Trophoblast cell (in vitro differentiated cells and primary cell): ENCODE results near the gene PSTK.

Experiments used
- DNase-seq, 2 donors: peaks; one replicate each; pipeline ENCODE4 v3.0.0-alpha.2; 2016
- H2AFZ ChIP-seq: 2 replicates; pipeline ENCODE4 v1.6.1; 2013; ENCODE audit warnings: low read length, moderate library complexity, mild to moderate bottlenecking; ENCODE audit not compliant: insufficient read depth, poor library complexity
- H2AK5ac ChIP-seq: 2 replicates; pipeline ENCODE4 v1.6.1; 2013; ENCODE audit warnings: mild to moderate bottlenecking, low read length
- H2BK120ac ChIP-seq: 2 replicates; pipeline ENCODE4 v1.6.1; 2013; ENCODE audit warnings: low read length, mild to moderate bottlenecking, moderate library complexity; ENCODE audit not compliant: insufficient read depth, poor library complexity
- H2BK12ac ChIP-seq: 2 replicates; pipeline ENCODE4 v1.6.1; 2013; ENCODE audit warnings: mild to moderate bottlenecking, low read length, moderate library complexity
- H2BK5ac ChIP-seq: 2 replicates; pipeline ENCODE4 v1.6.1; 2013; ENCODE audit warnings: low read length, low read depth, moderate library complexity, mild to moderate bottlenecking; ENCODE audit not compliant: poor library complexity
- H3K14ac ChIP-seq: 2 replicates; pipeline ENCODE4 v1.6.1; 2013; ENCODE audit warnings: mild to moderate bottlenecking, low read length
- H3K18ac ChIP-seq: 2 replicates; pipeline ENCODE4 v1.6.1; 2013; ENCODE audit warnings: mild to moderate bottlenecking, low read length
- H3K23ac ChIP-seq: 2 replicates; pipeline ENCODE4 v1.6.1; 2013; ENCODE audit warnings: low read length
- H3K27ac ChIP-seq: 2 replicates; pipeline ENCODE4 v1.5.1; 2013; ENCODE audit warnings: low read depth, mild to moderate bottlenecking, inconsistent platforms, low read length, moderate library complexity
- H3K27me3 ChIP-seq: 2 replicates; pipeline ENCODE4 v1.6.1; 2013; ENCODE audit warnings: inconsistent platforms, mild to moderate bottlenecking, low read length, moderate library complexity; ENCODE audit not compliant: insufficient read depth
- H3K36me3 ChIP-seq, 2 experiments: 1 replicate in 1 of 2; 2 replicates in 1 of 2; pipeline ENCODE4 v1.6.1; 2013; ENCODE audit warnings: low read length in 2 of 2, mild to moderate bottlenecking in 2 of 2, moderate library complexity in 1 of 2; ENCODE audit not compliant: insufficient read depth in 2 of 2, control insufficient read depth in 1 of 2
- H3K4ac ChIP-seq: 2 replicates; pipeline ENCODE4 v1.6.1; 2013; ENCODE audit warnings: low read depth, mild to moderate bottlenecking, low read length, moderate library complexity
- H3K4me1 ChIP-seq, 2 experiments: 1 replicate in 1 of 2; 2 replicates in 1 of 2; pipeline ENCODE4 v1.6.1; 2013; ENCODE audit warnings: low read length in 2 of 2, mild to moderate bottlenecking in 2 of 2, moderate library complexity in 1 of 2; ENCODE audit not compliant: insufficient read depth in 2 of 2, control insufficient read depth in 1 of 2
- H3K4me2 ChIP-seq: 2 replicates; pipeline ENCODE4 v1.6.1; 2013; ENCODE audit warnings: inconsistent platforms, mild to moderate bottlenecking, low read length, moderate library complexity
- H3K4me3 ChIP-seq: 2 replicates; pipeline ENCODE4 v1.5.1; 2013; ENCODE audit warnings: mild to moderate bottlenecking, low read depth, low read length, inconsistent platforms
- H3K79me1 ChIP-seq: one replicate; pipeline ENCODE4 v1.6.1; 2013; ENCODE audit warnings: low read length
- H3K79me2 ChIP-seq: 2 replicates; pipeline ENCODE4 v1.6.1; 2013; ENCODE audit warnings: low read length, mild to moderate bottlenecking; ENCODE audit not compliant: control insufficient read depth, insufficient read depth, poor library complexity
- H3K9ac ChIP-seq: 2 replicates; pipeline ENCODE4 v1.6.1; 2013; ENCODE audit warnings: mild to moderate bottlenecking, low read length
- H3K9me3 ChIP-seq: 2 replicates; pipeline ENCODE4 v1.6.1; 2013; ENCODE audit warnings: low read depth, mild to moderate bottlenecking, control low read depth, inconsistent platforms, low read length; ENCODE audit not compliant: insufficient read depth
- H4K12ac ChIP-seq: 2 replicates; pipeline ENCODE4 v1.6.1; 2013; ENCODE audit warnings: low read depth, mild to moderate bottlenecking, low read length, moderate library complexity
- H4K8ac ChIP-seq: 2 replicates; pipeline ENCODE4 v1.6.1; 2013; ENCODE audit warnings: low read depth, mild to moderate bottlenecking, low read length, moderate library complexity
- H4K91ac ChIP-seq: one replicate; pipeline ENCODE4 v1.6.1; 2013; ENCODE audit warnings: low read depth, mild to moderate bottlenecking, low read length, moderate library complexity
- WGBS: extraction: QIAGEN DNeasy Blood & Tissue Kit; methylation state at CpG from one replicate; pipeline ENCODE4 v1.1.7; 2013; ENCODE audit warnings: missing lambda C conversion rate; ENCODE audit not compliant: insufficient read length, insufficient coverage; ENCODE audit errors: extremely low coverage; 5-methylcytosine and 5-hydroxymethylcytosine counted together

Gene PSTK

DNA sequence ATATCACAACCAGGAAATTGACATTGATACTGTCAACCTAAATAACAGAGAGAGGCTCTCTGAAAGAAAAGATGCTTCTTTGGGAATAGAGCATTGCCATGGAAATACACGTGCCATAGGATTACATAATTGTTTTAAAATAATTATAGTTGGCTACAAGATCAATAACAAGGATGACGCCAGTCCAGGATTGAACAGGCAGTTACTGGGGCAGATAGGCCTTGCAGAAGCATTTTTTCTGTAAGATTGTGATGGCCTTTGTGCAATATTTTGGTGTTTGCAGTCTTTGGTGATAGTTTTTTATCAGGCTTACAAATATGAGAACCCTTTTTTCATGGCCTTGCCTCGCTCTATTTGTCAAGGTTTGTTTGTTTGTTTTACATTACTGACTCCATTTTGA is 39.1 kb downstream of the PSTK start:
- H4K91ac ChIP-seq = no peak overlapping the region
- no peaks in the 10 kb centered on the region for H3K79me1 ChIP-seq
- no peaks in the 10 kb centered on the region for H3K36me3 ChIP-seq
- no peak overlapping the region for H2BK12ac ChIP-seq
- no peak overlapping the region for H3K9ac ChIP-seq
- no peak overlapping the region for H2AFZ ChIP-seq
- no peak for DNase-seq
- H4K8ac ChIP-seq = no peak overlapping the region
- H4K12ac ChIP-seq = no peak overlapping the region
- no peak overlapping the region for H3K18ac ChIP-seq
- no peaks in the 10 kb centered on the region for H3K4me1 ChIP-seq
- H3K4me3 ChIP-seq = no peak overlapping the region
- H2BK120ac ChIP-seq = no peak overlapping the region
- H3K23ac ChIP-seq = no peak overlapping the region
- H3K14ac ChIP-seq = no peak overlapping the region
- no peak overlapping the region for H2BK5ac ChIP-seq
- no peaks in the 10 kb centered on the region for H3K79me2 ChIP-seq
- H3K4me2 ChIP-seq = no peak overlapping the region
- no CpG with 5 or more reads among the region's 3 CpGs for WGBS
- H3K9me3 ChIP-seq = no peaks in the 10 kb centered on the region
- no peak overlapping the region for H2AK5ac ChIP-seq
- no peak overlapping the region for H3K27ac ChIP-seq
- no peaks in the 10 kb centered on the region for H3K27me3 ChIP-seq
- H3K4ac ChIP-seq = no peak overlapping the region

DNA sequence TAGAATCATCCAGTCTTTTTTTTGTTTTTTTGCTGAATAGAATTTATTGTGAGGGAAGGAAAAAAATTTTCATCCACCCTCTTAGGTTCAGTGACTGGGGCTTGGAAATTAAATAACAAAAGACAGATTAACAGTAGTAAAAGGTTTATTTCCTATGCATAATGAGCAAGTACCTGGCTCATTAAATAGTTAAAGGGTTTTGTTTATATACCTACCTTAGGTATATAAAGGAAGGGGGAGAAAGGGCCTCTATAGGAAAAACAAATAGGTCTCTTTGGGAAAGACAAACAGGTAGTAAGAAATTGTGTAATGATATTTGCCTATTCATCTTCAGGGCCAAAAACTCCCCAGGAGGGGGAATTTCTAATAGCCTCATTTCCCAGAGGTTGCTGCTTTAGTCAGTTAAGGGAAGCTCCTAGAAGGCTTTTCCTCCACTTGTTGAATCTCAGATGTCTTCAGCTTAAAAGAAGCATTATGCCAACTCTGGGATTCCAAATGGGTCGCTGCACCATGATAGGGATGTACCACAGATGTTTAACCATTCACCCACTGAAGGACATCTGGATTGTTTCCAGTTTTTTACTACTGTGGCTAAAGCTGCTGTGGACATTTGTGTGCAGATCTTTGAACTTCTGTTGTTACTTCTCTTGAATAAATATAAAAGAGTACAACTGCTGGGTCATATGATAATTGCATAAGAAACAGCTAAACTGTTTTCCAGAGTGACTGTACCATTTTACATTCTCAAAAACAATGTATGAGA is 39.9 kb downstream of the PSTK start:
- H2BK5ac ChIP-seq = no peak overlapping the region
- H3K79me1 ChIP-seq = no peaks in the 10 kb centered on the region

DNA sequence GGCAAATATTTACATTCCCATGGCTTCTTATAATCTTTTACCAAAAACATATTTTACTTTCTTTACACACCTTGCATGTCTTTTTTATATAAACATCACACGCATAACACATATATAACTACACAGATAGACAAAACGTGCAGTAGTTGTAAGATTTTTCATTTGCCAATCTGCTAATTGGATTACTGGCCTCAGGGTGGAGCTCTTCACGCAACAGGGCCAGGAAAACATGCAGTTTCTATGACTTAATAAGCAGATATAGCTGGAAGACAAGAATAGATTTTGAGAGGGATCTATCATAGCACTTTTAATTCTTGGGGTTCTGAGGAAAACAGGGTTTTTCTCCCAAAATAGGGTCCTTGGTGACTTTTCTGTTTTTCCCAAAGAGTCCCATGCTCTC is 41.3 kb downstream of the PSTK start:
- WGBS = 100% methylated on average over 1 of the region's 3 CpGs
- Histone ChIP-seq H3K27me3 (no peaks in the 10 kb centered on the region), H3K4me1 (no peaks in the 10 kb centered on the region), H2BK5ac (no peak overlapping the region), H3K27ac (no peak overlapping the region), H2BK120ac (no peak overlapping the region), H2AFZ (no peak overlapping the region), H4K12ac (no peak overlapping the region), H3K23ac (no peak overlapping the region), H3K14ac (no peak overlapping the region), H3K79me1 (no peaks in the 10 kb centered on the region), H2AK5ac (no peak overlapping the region), H3K36me3 (no peaks in the 10 kb centered on the region), H4K8ac (no peak overlapping the region), H3K4me2 (no peak overlapping the region), H3K4me3 (no peak overlapping the region), H3K79me2 (no peaks in the 10 kb centered on the region), H3K18ac (no peak overlapping the region), H3K9ac (no peak overlapping the region), H2BK12ac (no peak overlapping the region), H3K9me3 (no peaks in the 10 kb centered on the region), H3K4ac (no peak overlapping the region), H4K91ac (no peak overlapping the region)
- peak in 1 of 2 donors; percentile 8 for DNase-seq

More for the DNA sequence above, 39.9 kb downstream of the PSTK start:
- Histone ChIP-seq H3K9me3 (no peaks in the 10 kb centered on the region), H4K91ac (no peak overlapping the region), H3K9ac (no peak overlapping the region), H4K8ac (no peak overlapping the region), H3K4me2 (no peak overlapping the region), H3K4me3 (no peak overlapping the region), H2AFZ (no peak overlapping the region), H4K12ac (no peak overlapping the region), H3K27ac (no peak overlapping the region), H3K36me3 (no peaks in the 10 kb centered on the region), H3K23ac (no peak overlapping the region), H3K4me1 (no peaks in the 10 kb centered on the region), H2BK120ac (no peak overlapping the region), H3K4ac (no peak overlapping the region), H3K27me3 (no peaks in the 10 kb centered on the region), H3K14ac (no peak overlapping the region), H2BK12ac (no peak overlapping the region), H2AK5ac (no peak overlapping the region), H3K18ac (no peak overlapping the region), H3K79me2 (no peaks in the 10 kb centered on the region)
- DNase-seq = no peak
- no CpG with 5 or more reads among the region's 1 CpG for WGBS

DNA sequence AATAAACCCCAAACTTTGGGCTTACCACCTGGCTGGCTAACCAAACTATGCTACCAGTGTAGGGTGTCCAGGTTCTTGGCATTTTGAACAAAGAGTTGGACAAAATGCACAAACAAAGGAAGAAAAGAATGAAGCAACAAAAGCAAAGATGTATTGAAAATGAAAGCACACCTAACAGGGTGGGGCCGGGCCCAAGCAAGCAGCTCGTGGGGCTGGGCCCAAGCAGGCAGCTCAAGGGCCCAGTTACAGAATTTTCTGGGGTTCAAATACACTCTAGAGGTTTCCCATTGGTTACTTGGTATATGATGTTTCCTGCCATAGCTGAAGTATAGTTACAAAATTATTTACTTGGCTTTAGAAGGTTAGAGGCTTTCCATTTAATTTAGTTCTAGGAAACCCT is 44.3 kb downstream of the PSTK start:
- no peak overlapping the region for H3K18ac ChIP-seq
- no CpG with 5 or more reads among the region's 2 CpGs for WGBS

More for the DNA sequence above, 44.3 kb downstream of the PSTK start:
- H3K23ac ChIP-seq = no peak overlapping the region
- no peak overlapping the region for H3K9ac ChIP-seq
- no peak overlapping the region for H3K27ac ChIP-seq
- H3K4me1 ChIP-seq = no peaks in the 10 kb centered on the region
- H4K12ac ChIP-seq = no peak overlapping the region
- no peaks in the 10 kb centered on the region for H3K79me1 ChIP-seq
- no peak overlapping the region for H4K8ac ChIP-seq
- H3K9me3 ChIP-seq = no peaks in the 10 kb centered on the region
- H2BK5ac ChIP-seq = no peak overlapping the region
- H3K4me2 ChIP-seq = no peak overlapping the region
- H2BK12ac ChIP-seq = no peak overlapping the region
- H3K4ac ChIP-seq = no peak overlapping the region
- no peak overlapping the region for H2BK120ac ChIP-seq
- no peak overlapping the region for H4K91ac ChIP-seq
- no peaks in the 10 kb centered on the region for H3K27me3 ChIP-seq
- no peak overlapping the region for H3K4me3 ChIP-seq
- H3K14ac ChIP-seq = no peak overlapping the region
- H2AFZ ChIP-seq = no peak overlapping the region
- H3K36me3 ChIP-seq = no peaks in the 10 kb centered on the region
- no peak for DNase-seq
- no peaks in the 10 kb centered on the region for H3K79me2 ChIP-seq
- H2AK5ac ChIP-seq = no peak overlapping the region
